ENCODE results near the gene GHR.
"Not testable (repeated sequence)": the region's sequence is repeated elsewhere in the genome, so short reads cannot be mapped to it uniquely, and the experiment has no call there.

The GHR gene

GRCh38 chr5:42675602-42676001, 252.4 kb downstream of the GHR start:
- DNase-seq (ENCODE audit: extremely low read depth, low read depth): no peak
- no peak for TF ChIP-seq CTCF (IDR thresholded peaks at IDR 0.05; ENCODE audit: low read depth, low read length, missing control alignments)
- H3K4me3 ChIP-seq (replicated peaks; ENCODE audit: low read depth, low read length): no peak overlapping the region

- no peak overlapping the region for H3K4me3 ChIP-seq (replicated peaks; ENCODE audit: low read depth, low read length)
- DNase-seq (ENCODE audit: extremely low read depth, low read depth): no peak
- no peak for TF ChIP-seq CTCF (IDR thresholded peaks at IDR 0.05; ENCODE audit: low read depth, low read length, missing control alignments)
These were observed 253.1 kb downstream of the GHR start for GRCh38 chr5:42676362-42676761.

GRCh38 chr5:42677156-42677842, 254.1 kb downstream of the GHR start:
- H3K4me3 ChIP-seq (replicated peaks; ENCODE audit: low read depth, low read length): no peak overlapping the region
- TF ChIP-seq CTCF (IDR thresholded peaks at IDR 0.05; ENCODE audit: low read depth, low read length, missing control alignments): no peak
- DNase-seq (ENCODE audit: extremely low read depth, low read depth): no peak

- no peak for DNase-seq (ENCODE audit: extremely low read depth, low read depth)
- H3K4me3 ChIP-seq (replicated peaks; ENCODE audit: low read depth, low read length): no peak overlapping the region
- no peak for TF ChIP-seq CTCF (IDR thresholded peaks at IDR 0.05; ENCODE audit: low read depth, low read length, missing control alignments)
These were observed 256.8 kb downstream of the GHR start for GRCh38 chr5:42680046-42680445.

GRCh38 chr5:42685078-42685477, 261.8 kb downstream of the GHR start:
- not testable (repeated sequence) for DNase-seq (ENCODE audit: extremely low read depth, low read depth); H3K4me3 ChIP-seq (replicated peaks; ENCODE audit: low read depth, low read length)

- no peak overlapping the region for H3K4me3 ChIP-seq (replicated peaks; ENCODE audit: low read depth, low read length)
- no peak for DNase-seq (ENCODE audit: extremely low read depth, low read depth)
- TF ChIP-seq CTCF (IDR thresholded peaks at IDR 0.05; ENCODE audit: low read depth, low read length, missing control alignments): no peak
These were observed 266.2 kb downstream of the GHR start for GRCh38 chr5:42689391-42689790.

- H3K4me3 ChIP-seq (replicated peaks; ENCODE audit: low read depth, low read length): no peak overlapping the region
- no peak for DNase-seq (ENCODE audit: extremely low read depth, low read depth)
- no peak for TF ChIP-seq CTCF (IDR thresholded peaks at IDR 0.05; ENCODE audit: low read depth, low read length, missing control alignments)
These were observed 268.2 kb downstream of the GHR start for GRCh38 chr5:42691413-42691937.
